Endothelial cell of umbilical vein (primary cell): ENCODE measurements around the gene ITGA11.

ENCODE experiments used
- POLR2A ChIP-seq: IDR thresholded peaks from 2 replicates; pipeline ENCODE4 v1.6.1; 2012; ENCODE audit warnings: low read depth, mild to moderate bottlenecking, control low read depth, low read length
- TF ChIP-seq, protein P1 (sequence below), 2 donors: IDR thresholded peaks; 1 replicate in 1 of 2; 2 replicates in 1 of 2; pipeline ENCODE4 v1.5.1; 2011; ENCODE audit warnings: low read length in 2 of 2, mild to moderate bottlenecking in 2 of 2, moderate library complexity in 2 of 2, control low read depth in 1 of 2, inconsistent platforms in 1 of 2, low read depth in 1 of 2; ENCODE audit not compliant: insufficient read depth in 1 of 2; ENCODE audit errors: extremely low read depth in 1 of 2

DNA sequence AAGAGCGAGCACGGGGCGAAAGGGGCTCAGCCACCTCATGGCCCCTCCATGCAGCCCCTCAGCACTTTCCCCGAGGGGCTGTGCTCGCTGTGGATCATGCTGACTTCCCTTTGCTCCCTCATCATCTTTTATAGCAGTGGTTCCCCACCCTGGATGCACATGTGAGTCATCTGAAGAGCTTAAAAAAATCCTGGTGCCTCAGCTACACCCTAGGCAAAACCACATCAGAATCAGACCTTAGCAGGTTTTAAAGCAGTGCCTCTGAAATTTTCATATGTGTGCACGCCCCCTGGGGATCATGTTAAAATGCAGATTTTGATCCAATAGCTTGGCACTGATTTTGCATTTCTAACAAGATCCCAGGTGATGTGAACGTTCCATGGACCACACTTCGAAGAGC is 103.5 kb downstream of the ITGA11 start:
- TF ChIP-seq, protein P1, sequence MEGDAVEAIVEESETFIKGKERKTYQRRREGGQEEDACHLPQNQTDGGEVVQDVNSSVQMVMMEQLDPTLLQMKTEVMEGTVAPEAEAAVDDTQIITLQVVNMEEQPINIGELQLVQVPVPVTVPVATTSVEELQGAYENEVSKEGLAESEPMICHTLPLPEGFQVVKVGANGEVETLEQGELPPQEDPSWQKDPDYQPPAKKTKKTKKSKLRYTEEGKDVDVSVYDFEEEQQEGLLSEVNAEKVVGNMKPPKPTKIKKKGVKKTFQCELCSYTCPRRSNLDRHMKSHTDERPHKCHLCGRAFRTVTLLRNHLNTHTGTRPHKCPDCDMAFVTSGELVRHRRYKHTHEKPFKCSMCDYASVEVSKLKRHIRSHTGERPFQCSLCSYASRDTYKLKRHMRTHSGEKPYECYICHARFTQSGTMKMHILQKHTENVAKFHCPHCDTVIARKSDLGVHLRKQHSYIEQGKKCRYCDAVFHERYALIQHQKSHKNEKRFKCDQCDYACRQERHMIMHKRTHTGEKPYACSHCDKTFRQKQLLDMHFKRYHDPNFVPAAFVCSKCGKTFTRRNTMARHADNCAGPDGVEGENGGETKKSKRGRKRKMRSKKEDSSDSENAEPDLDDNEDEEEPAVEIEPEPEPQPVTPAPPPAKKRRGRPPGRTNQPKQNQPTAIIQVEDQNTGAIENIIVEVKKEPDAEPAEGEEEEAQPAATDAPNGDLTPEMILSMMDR (IDR thresholded peaks at IDR 0.05; ENCODE audit: extremely low read depth in 1 of 2, insufficient read depth in 1 of 2, low read depth in 1 of 2, low read length in 2 of 2), result no peak
- TF ChIP-seq POLR2A, result no peak
